Karpas-422 (cell line): ENCODE measurements around the gene TTC9B. TPM values are rescaled to one million over a fixed set of nuclear protein-coding genes. Genes with fewer than 3 reads are reported as not detected.

Experiments
- DNase-seq: peaks from one replicate; pipeline ENCODE4 v3.0.0-alpha.2; 2015
- H2AFZ ChIP-seq: fragments of 200-600 bp; sonication (generic); 2 replicates; pipeline ENCODE4 v1.6.1; 2014; ENCODE audit warnings: antibody characterized with exemption, low read length, mixed read lengths
- H3K27ac ChIP-seq: fragments of 200-600 bp; sonication (generic); 2 replicates; pipeline ENCODE4 v1.5.1; 2014; ENCODE audit warnings: mild to moderate bottlenecking, low read length, moderate library complexity
- H3K27me3 ChIP-seq: fragments of 200-600 bp; sonication (generic); 2 replicates; pipeline ENCODE4 v1.6.1; 2014; ENCODE audit warnings: low read length, mixed read lengths
- H3K36me3 ChIP-seq: fragments of 200-600 bp; sonication (generic); 2 replicates; pipeline ENCODE4 v1.6.1; 2014; ENCODE audit warnings: low read length, mixed read lengths; ENCODE audit not compliant: insufficient read depth
- H3K4me1 ChIP-seq: fragments of 200-600 bp; sonication (generic); 2 replicates; pipeline ENCODE4 v1.6.1; 2014; ENCODE audit warnings: mild to moderate bottlenecking, low read length, mixed read lengths
- H3K4me2 ChIP-seq: fragments of 200-600 bp; sonication (generic); 2 replicates; pipeline ENCODE4 v1.6.1; 2014; ENCODE audit warnings: low read length, low read depth, mild to moderate bottlenecking; ENCODE audit not compliant: poor library complexity, severe bottlenecking
- H3K4me3 ChIP-seq: fragments of 200-600 bp; sonication (generic); 2 replicates; pipeline ENCODE4 v1.5.1; 2014; ENCODE audit warnings: mild to moderate bottlenecking, antibody characterized with exemption, low read length, mixed read lengths
- H3K79me2 ChIP-seq: fragments of 200-600 bp; sonication (generic); 2 replicates; pipeline ENCODE4 v1.6.1; 2014; ENCODE audit warnings: mild to moderate bottlenecking, low read length, mixed read lengths
- H3K9ac ChIP-seq: fragments of 200-600 bp; sonication (generic); 2 replicates; pipeline ENCODE4 v1.6.0; 2014; ENCODE audit warnings: low read length
- H3K9me2 ChIP-seq: fragments of 200-600 bp; sonication (generic), shearing (Covaris generic); replicated peaks from 2 replicates; pipeline ENCODE4 v1.6.0; 2014; ENCODE audit warnings: mild to moderate bottlenecking, low read length, moderate library complexity; ENCODE audit not compliant: insufficient read depth
- H3K9me3 ChIP-seq: fragments of 300-700, 200-600 bp; sonication (generic); 2 replicates; pipeline ENCODE4 v1.6.1; 2014; ENCODE audit warnings: low read length, mixed read lengths
- H4K20me1 ChIP-seq: fragments of 200-600 bp; sonication (generic); 2 replicates; pipeline ENCODE4 v1.6.1; 2014; ENCODE audit warnings: mild to moderate bottlenecking, antibody characterized with exemption, low read length, low read depth; ENCODE audit not compliant: insufficient read depth
- total RNA-seq: library from RNA; depleted of rRNA; stranded (reverse); fragments of >200 nt; shearing (Covaris generic); gene quantifications from 2 replicates; pipeline ENCODE4 v1.2.3, GENCODE V29; 2014; ENCODE audit warnings: low replicate concordance

TTC9B gene
- total RNA-seq, 1 experiment from 2014 or later, result not detected

DNA sequence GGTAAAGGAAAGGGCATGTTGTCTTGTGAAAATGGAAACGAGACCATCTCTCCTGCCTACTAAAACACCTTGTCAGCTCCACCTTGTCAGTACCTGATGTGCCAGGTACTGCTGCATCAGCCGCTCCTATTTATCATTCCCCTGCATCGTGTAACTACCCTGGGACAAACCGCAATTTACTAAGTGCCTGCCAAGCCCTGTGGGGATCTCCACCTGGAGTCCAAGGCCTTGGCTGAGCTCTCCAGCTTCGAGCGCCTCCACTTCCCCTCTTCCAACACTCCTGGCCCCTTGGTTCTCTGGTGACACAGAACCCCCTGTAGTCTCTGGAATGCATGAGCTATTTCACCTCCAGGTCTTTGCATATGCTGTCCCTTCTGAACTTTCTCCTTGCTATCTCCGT, 34.2 kb upstream of the TTC9B start:
- DNase-seq, result no peak
- Histone ChIP-seq H3K36me3 (peaks cover 17% of the 10 kb centered on the region), H3K9me2 (no peaks in the 10 kb centered on the region), H3K79me2 (peaks cover 77% of the 10 kb centered on the region), H4K20me1 (no peaks in the 10 kb centered on the region), H3K9me3 (no peaks in the 10 kb centered on the region), H3K27me3 (no peaks in the 10 kb centered on the region), H2AFZ (no peak overlapping the region), H3K4me2 (no peak overlapping the region), H3K9ac (no peak overlapping the region), H3K27ac (no peak overlapping the region), H3K4me1 (peaks cover 1% of the 10 kb centered on the region; the same call in 1 of the 2 replicates), H3K4me3 (no peak overlapping the region)

DNA sequence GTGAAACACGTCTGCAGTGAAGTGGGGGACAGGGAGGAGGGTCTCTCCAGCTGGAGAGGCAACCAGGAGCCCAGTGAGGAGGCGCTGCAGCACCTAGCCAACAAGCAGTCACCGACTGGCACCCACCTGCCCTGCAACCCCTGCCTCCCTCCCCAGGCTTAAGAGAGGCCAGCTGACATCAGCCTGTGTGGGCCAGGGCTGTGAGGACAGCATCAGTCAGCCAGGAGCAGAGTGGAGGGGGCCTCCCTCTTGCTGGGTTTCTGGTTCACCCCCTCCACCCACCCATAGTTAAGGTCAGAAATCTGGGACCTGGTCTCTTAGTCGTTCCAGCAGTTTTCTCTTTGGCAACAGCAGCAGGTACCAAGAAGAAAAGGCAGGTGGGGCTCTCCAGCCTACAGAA, 33.8 kb upstream of the TTC9B start:
- Histone ChIP-seq H3K4me3 (no peak overlapping the region), H3K4me1 (no peaks in the 10 kb centered on the region)

DNA sequence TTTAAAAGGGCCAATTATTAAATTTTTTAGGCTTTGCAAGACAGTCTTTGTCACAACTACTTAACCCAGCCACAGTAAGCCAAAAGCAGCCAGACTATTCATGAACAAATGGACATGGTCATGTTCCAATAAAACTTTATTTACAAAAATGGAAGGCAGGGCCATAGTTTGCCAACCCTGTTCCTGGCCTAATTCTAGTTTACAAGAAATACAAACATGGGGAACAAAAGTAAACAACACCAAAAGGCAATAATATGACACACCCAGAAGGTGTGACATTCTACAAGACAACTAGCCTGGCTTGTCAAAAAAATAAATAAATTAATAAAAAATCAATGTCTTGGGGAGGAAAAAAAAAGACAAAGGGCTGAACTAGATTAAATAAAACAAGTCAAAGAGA, 33.1 kb upstream of the TTC9B start:
- Histone ChIP-seq H3K79me2 (peaks cover 79% of the 10 kb centered on the region), H3K9ac (no peak overlapping the region), H4K20me1 (0 out of 2 replicates have a peak, but pooled peaks cover 4% of the 10 kb centered on the region), H3K4me1 (no peaks in the 10 kb centered on the region), H3K27ac (no peak overlapping the region), H3K9me3 (no peaks in the 10 kb centered on the region), H3K27me3 (no peaks in the 10 kb centered on the region), H2AFZ (no peak overlapping the region), H3K36me3 (peaks cover 17% of the 10 kb centered on the region), H3K9me2 (no peaks in the 10 kb centered on the region), H3K4me2 (no peak overlapping the region), H3K4me3 (no peak overlapping the region)
- DNase-seq, result no peak

More for the DNA sequence above, 33.8 kb upstream of the TTC9B start:
- Histone ChIP-seq H3K9me3 (no peaks in the 10 kb centered on the region), H3K36me3 (peaks cover 17% of the 10 kb centered on the region), H3K9ac (no peak overlapping the region), H4K20me1 (no peaks in the 10 kb centered on the region), H3K9me2 (no peaks in the 10 kb centered on the region), H3K79me2 (peaks cover 77% of the 10 kb centered on the region), H3K27ac (no peak overlapping the region), H3K27me3 (no peaks in the 10 kb centered on the region), H2AFZ (no peak overlapping the region), H3K4me2 (no peak overlapping the region)
- no peak for DNase-seq

DNA sequence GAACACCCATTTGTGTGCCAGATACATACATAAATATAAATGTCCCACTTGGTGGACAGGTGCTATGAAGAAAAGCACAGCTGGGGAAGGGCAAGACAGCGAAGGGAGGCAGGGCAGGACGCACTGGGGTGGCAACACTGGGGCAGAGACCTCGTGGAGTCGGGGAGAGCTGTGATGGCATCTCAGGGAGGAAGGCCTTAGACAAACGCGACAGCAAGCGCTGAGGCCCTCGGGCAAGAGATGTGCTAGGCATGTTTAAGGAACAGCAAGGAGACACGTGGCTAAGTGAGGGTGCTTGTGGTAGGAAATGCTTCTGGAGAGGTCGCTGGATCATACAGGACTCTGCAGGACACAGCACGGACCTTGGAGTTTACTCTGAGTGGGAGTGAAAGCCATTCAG, 31.6 kb upstream of the TTC9B start:
- H3K79me2 ChIP-seq, result peaks cover 84% of the 10 kb centered on the region

DNA sequence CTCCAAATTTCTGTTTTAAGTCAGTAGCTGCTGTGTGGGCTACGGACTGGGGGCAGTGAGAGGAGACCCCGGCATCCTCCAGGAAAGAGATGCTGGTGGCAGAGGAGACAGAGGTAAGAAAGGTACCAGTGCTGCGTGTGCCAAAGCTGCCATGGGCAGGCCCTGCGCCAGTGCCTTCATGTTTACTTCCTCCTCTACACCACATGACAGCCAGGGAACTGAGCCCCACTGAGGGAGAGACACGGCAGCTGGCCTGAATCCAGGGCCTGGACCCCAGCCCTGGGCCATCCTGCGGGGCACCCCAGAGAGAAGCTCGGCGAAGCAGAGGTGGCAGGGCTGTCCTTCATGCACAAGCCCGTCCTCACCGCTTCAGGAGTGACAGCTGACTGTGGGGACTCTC, 31.0 kb upstream of the TTC9B start:
- Histone ChIP-seq H3K9me3 (no peaks in the 10 kb centered on the region), H3K9me2 (no peaks in the 10 kb centered on the region), H4K20me1 (0 out of 2 replicates have a peak, but pooled peaks cover 5% of the 10 kb centered on the region), H3K4me3 (no peak overlapping the region), H3K9ac (no peak overlapping the region), H3K4me1 (no peaks in the 10 kb centered on the region), H3K27me3 (no peaks in the 10 kb centered on the region), H3K4me2 (no peak overlapping the region), H2AFZ (no peak overlapping the region), H3K79me2 (peaks cover 88% of the 10 kb centered on the region), H3K36me3 (peaks cover 11% of the 10 kb centered on the region), H3K27ac (no peak overlapping the region)
- DNase-seq, result no peak

More for the DNA sequence above, 31.6 kb upstream of the TTC9B start:
- Histone ChIP-seq H3K27ac (no peak overlapping the region), H3K4me2 (no peak overlapping the region), H4K20me1 (0 out of 2 replicates have a peak, but pooled peaks cover 5% of the 10 kb centered on the region), H3K9me2 (no peaks in the 10 kb centered on the region), H3K27me3 (no peaks in the 10 kb centered on the region), H3K9ac (no peak overlapping the region), H3K4me1 (no peaks in the 10 kb centered on the region), H3K9me3 (no peaks in the 10 kb centered on the region), H3K4me3 (no peak overlapping the region), H3K36me3 (peaks cover 12% of the 10 kb centered on the region), H2AFZ (no peak overlapping the region)
- no peak for DNase-seq

DNA sequence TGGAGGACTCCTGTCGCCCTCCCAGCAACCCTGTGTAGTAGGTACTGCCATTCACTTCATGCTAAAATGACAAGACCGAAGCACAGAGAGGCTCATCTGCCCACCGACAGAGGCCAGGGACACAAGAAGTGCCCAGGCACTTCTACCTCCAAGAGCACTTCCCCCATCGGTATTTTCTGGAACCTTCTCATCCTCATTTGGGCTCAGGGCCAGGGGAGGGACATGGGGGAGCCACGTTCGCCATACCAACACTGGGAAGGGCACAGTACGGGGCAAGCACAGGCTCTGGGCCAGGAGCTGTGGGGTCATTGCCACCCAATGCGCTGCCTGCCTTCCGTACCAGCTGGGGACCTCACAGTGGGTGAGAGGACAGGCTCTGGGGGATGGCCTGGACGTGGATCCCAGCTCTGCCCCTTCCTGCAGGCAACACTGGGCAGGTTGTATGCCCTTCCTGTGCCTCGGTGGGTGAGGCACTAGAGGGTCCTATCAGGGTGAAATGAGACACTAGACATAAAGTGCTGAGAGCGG, 29.6 kb upstream of the TTC9B start:
- no peak overlapping the region for H3K4me3 ChIP-seq
- peaks cover 3% of the 10 kb centered on the region for H3K36me3 ChIP-seq
- H2AFZ ChIP-seq, result no peak overlapping the region
- H3K9ac ChIP-seq, result no peak overlapping the region
- H3K27me3 ChIP-seq, result no peaks in the 10 kb centered on the region
- H3K4me2 ChIP-seq, result no peak overlapping the region
- H4K20me1 ChIP-seq, result 0 out of 2 replicates have a peak, but pooled peaks cover 5% of the 10 kb centered on the region
- H3K79me2 ChIP-seq, result peaks cover 78% of the 10 kb centered on the region
- no peaks in the 10 kb centered on the region for H3K9me2 ChIP-seq
- H3K4me1 ChIP-seq, result no peaks in the 10 kb centered on the region
- no peak overlapping the region for H3K27ac ChIP-seq
- no peak for DNase-seq
- no peaks in the 10 kb centered on the region for H3K9me3 ChIP-seq

DNA sequence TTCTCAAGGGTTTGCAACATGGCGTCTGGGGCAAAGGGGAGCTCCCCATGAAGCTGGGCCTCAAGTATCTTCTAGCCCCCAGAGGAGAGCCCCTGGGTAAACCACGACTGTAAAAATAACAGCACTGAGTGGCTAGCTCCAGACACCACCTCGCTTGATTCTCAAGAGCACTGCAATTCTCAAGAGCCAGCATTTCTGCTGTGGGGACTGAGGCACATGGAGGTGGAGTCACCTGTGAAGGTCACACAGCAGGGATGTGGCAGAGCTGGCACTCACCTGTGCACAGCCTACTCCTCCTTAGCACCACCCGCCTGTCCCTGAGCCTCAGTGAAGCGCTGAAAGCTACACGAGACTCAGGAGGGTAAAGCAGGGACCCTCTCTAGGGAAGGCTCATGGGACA, 29.0 kb upstream of the TTC9B start:
- H3K9me3 ChIP-seq, result no peaks in the 10 kb centered on the region
- peaks cover 72% of the 10 kb centered on the region for H3K79me2 ChIP-seq
- H3K27me3 ChIP-seq, result no peaks in the 10 kb centered on the region
- H3K36me3 ChIP-seq, result peaks cover 3% of the 10 kb centered on the region; the same call in 1 of the 2 replicates
- no peak overlapping the region for H3K4me3 ChIP-seq
- no peak overlapping the region for H3K9ac ChIP-seq
- H2AFZ ChIP-seq, result no peak overlapping the region
- no peak for DNase-seq
- H3K27ac ChIP-seq, result no peak overlapping the region
- H3K4me1 ChIP-seq, result no peaks in the 10 kb centered on the region
- H3K4me2 ChIP-seq, result no peak overlapping the region
- H3K9me2 ChIP-seq, result no peaks in the 10 kb centered on the region
- H4K20me1 ChIP-seq, result 0 out of 2 replicates have a peak, but pooled peaks cover 5% of the 10 kb centered on the region

DNA sequence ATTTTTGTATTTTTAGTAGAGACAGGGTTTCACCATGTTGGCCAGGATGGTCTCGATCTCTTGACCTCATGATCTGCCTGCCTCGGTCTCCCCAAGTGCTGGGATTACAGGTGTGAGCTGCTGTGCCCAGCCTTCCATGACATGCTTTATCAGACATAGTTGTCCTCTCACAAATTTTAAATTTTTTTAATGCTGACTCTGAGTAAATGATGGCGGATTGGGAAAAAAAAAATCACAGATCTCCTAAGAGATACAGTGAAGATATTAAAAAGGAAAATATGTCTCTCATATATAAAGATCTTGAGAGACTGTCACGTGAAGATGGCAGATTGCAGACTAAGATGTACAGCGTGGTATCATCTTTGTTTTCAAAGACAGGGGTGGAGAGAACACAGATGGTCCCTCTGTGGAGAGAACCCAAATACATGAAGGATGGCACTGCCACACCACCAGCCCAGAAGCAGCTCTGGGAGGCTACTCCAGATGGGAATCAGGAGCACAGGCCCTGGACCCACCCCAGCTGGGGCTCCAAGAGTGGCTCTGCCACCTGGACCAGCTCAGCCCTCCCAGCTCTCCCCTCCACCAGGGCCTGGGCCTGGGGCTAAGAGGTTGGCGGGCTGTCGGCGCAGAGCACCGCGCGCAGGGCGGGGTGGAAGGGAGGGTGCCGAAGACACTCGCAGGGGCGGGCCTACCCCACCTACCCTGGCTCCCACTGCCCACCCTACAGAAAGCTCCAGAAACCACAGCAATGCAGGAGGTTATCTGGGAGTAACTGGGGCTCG, 28.3 kb upstream of the TTC9B start:
- no peak overlapping the region for H3K4me2 ChIP-seq
- no peak overlapping the region for H3K4me3 ChIP-seq
- no peaks in the 10 kb centered on the region for H3K9me2 ChIP-seq
- 0 out of 2 replicates have a peak, but pooled peaks cover 5% of the 10 kb centered on the region for H4K20me1 ChIP-seq
- peaks cover 65% of the 10 kb centered on the region for H3K79me2 ChIP-seq
- no peak for DNase-seq
- H3K9ac ChIP-seq, result no peak overlapping the region
- no peak overlapping the region for H2AFZ ChIP-seq
- no peaks in the 10 kb centered on the region for H3K4me1 ChIP-seq
- no peak overlapping the region for H3K27ac ChIP-seq
- no peaks in the 10 kb centered on the region for H3K9me3 ChIP-seq
- H3K27me3 ChIP-seq, result no peaks in the 10 kb centered on the region
- peaks cover 3% of the 10 kb centered on the region; the same call in 1 of the 2 replicates for H3K36me3 ChIP-seq
